H9 (cell line): ENCODE measurements around the gene DYNC2LI1. TPM values are rescaled to one million over a fixed set of nuclear protein-coding genes. Genes with fewer than 3 reads are reported as not detected.

ENCODE experiments used
- DNase-seq: peaks from one replicate; pipeline ENCODE4 v3.0.0-alpha.2; 2017
- H2AFZ ChIP-seq: one replicate; pipeline ENCODE4 v1.6.1; 2013; ENCODE audit warnings: mild to moderate bottlenecking, low read length, control low read depth, moderate library complexity
- H2AK5ac ChIP-seq: 2 replicates; pipeline ENCODE4 v1.6.1; 2013; ENCODE audit warnings: low read length, control low read depth, mixed read lengths; ENCODE audit not compliant: insufficient read length
- H2BK120ac ChIP-seq: one replicate; pipeline ENCODE4 v1.6.1; 2013; ENCODE audit warnings: low read depth, mild to moderate bottlenecking, low read length, control low read depth, inconsistent platforms; ENCODE audit not compliant: poor library complexity, severe bottlenecking
- H2BK12ac ChIP-seq: 2 replicates; pipeline ENCODE4 v1.6.1; 2013; ENCODE audit warnings: low read length, control low read depth, mixed read lengths, low read depth; ENCODE audit not compliant: insufficient read length
- H2BK15ac ChIP-seq: 2 replicates; pipeline ENCODE4 v1.6.1; 2013; ENCODE audit warnings: low read depth, low read length, control low read depth
- H2BK20ac ChIP-seq: one replicate; pipeline ENCODE4 v1.6.1; 2013; ENCODE audit warnings: low read depth, mild to moderate bottlenecking, low read length, control low read depth, inconsistent platforms; ENCODE audit not compliant: poor library complexity, severe bottlenecking
- H2BK5ac ChIP-seq: 2 replicates; pipeline ENCODE4 v1.6.1; 2013; ENCODE audit warnings: low read length, control low read depth, mixed read lengths; ENCODE audit not compliant: insufficient read length
- H3K14ac ChIP-seq: 2 replicates; pipeline ENCODE4 v1.6.1; 2013; ENCODE audit warnings: low read length, control low read depth; ENCODE audit not compliant: insufficient read depth
- H3K18ac ChIP-seq: 2 replicates; pipeline ENCODE4 v1.6.1; 2013; ENCODE audit warnings: low read depth, mild to moderate bottlenecking, mixed read lengths, low read length, control low read depth; ENCODE audit not compliant: insufficient read length
- H3K23ac ChIP-seq: 2 replicates; pipeline ENCODE4 v1.6.1; 2013; ENCODE audit warnings: low read length, control low read depth, mixed read lengths, low read depth; ENCODE audit not compliant: insufficient read length
- H3K23me2 ChIP-seq: 2 replicates; pipeline ENCODE4 v1.6.1; 2013; ENCODE audit warnings: low read depth, mild to moderate bottlenecking, mixed read lengths, low read length, control low read depth; ENCODE audit not compliant: insufficient read length, poor library complexity, severe bottlenecking
- H3K27ac ChIP-seq: 2 replicates; pipeline ENCODE4 v1.5.1; 2013; ENCODE audit warnings: low read length, control low read depth, mixed read lengths, low read depth; ENCODE audit not compliant: insufficient read length
- H3K27me3 ChIP-seq: 2 replicates; pipeline ENCODE4 v1.6.1; 2013; ENCODE audit warnings: low read length, control low read depth, inconsistent platforms; ENCODE audit not compliant: insufficient read depth
- H3K4ac ChIP-seq: 2 replicates; pipeline ENCODE4 v1.6.1; 2013; ENCODE audit warnings: low read depth, mild to moderate bottlenecking, control low read depth, inconsistent platforms, low read length, moderate library complexity
- H3K4me1 ChIP-seq: 2 replicates; pipeline ENCODE4 v1.6.1; 2013; ENCODE audit warnings: low read length, control low read depth, inconsistent platforms; ENCODE audit not compliant: insufficient read depth
- H3K4me2 ChIP-seq: 2 replicates; pipeline ENCODE4 v1.6.1; 2013; ENCODE audit warnings: low read length, control low read depth, mixed read lengths; ENCODE audit not compliant: insufficient read length, insufficient read depth
- H3K56ac ChIP-seq: 2 replicates; pipeline ENCODE4 v1.6.1; 2013; ENCODE audit warnings: low read depth, mild to moderate bottlenecking, mixed read lengths, low read length, control low read depth; ENCODE audit not compliant: insufficient read length
- H3K79me1 ChIP-seq: 2 replicates; pipeline ENCODE4 v1.6.1; 2013; ENCODE audit warnings: low read depth, mild to moderate bottlenecking, moderate library complexity, low read length, control low read depth, inconsistent platforms; ENCODE audit not compliant: insufficient read depth, poor library complexity, severe bottlenecking
- H3K79me2 ChIP-seq: 2 replicates; pipeline ENCODE4 v1.6.1; 2013; ENCODE audit warnings: low read length, control low read depth, inconsistent platforms; ENCODE audit not compliant: insufficient read depth
- H3K9ac ChIP-seq: 2 replicates; pipeline ENCODE4 v1.6.1; 2013; ENCODE audit warnings: low read length, control low read depth, mixed read lengths; ENCODE audit not compliant: insufficient read length; ENCODE audit errors: extremely low read depth
- H3K9me3 ChIP-seq: one replicate; pipeline ENCODE4 v1.6.1; 2013; ENCODE audit warnings: low read depth, low read length, inconsistent platforms; ENCODE audit not compliant: control insufficient read depth
- H3T11ph ChIP-seq: one replicate; pipeline ENCODE4 v1.6.1; 2013; ENCODE audit warnings: mild to moderate bottlenecking, low read length, control low read depth, inconsistent platforms
- H4K20me1 ChIP-seq: one replicate; pipeline ENCODE4 v1.6.1; 2013; ENCODE audit not compliant: control insufficient read depth, insufficient read length, insufficient read depth
- H4K5ac ChIP-seq: 2 replicates; pipeline ENCODE4 v1.6.1; 2013; ENCODE audit warnings: low read depth, mild to moderate bottlenecking, mixed read lengths, low read length, control low read depth; ENCODE audit not compliant: insufficient read length
- H4K8ac ChIP-seq: replicated peaks from 2 replicates; pipeline ENCODE4 v1.6.1; 2013; ENCODE audit warnings: low read length, control low read depth, mixed read lengths, low read depth; ENCODE audit not compliant: insufficient read length
- H4K91ac ChIP-seq: 2 replicates; pipeline ENCODE4 v1.6.1; 2013; ENCODE audit warnings: low read depth, mild to moderate bottlenecking, moderate library complexity, mixed read lengths, low read length, control low read depth; ENCODE audit not compliant: insufficient read length
- H3K27ac Mint-ChIP-seq, 3 experiments: 2 replicates in 2 of 3; 3 replicates in 1 of 3; pipeline ENCODE4 v1.8.0; 2020 to 2021; ENCODE audit warnings: mixed read lengths in 3 of 3, mild to moderate bottlenecking in 1 of 3, moderate library complexity in 1 of 3
- H3K27me3 Mint-ChIP-seq: 2 replicates; pipeline ENCODE4 v1.8.0; 2021; ENCODE audit warnings: low read depth, mild to moderate bottlenecking, moderate library complexity, mixed read lengths
- H3K36me3 Mint-ChIP-seq, 3 experiments: 2 replicates in 2 of 3; 3 replicates in 1 of 3; pipeline ENCODE4 v1.8.0; 2020 to 2021; ENCODE audit warnings: low read depth in 3 of 3, mixed read lengths in 3 of 3; ENCODE audit not compliant: insufficient read depth in 1 of 3
- H3K4me1 Mint-ChIP-seq, 2 experiments: 2 replicates each; pipeline ENCODE4 v1.8.0; 2020; ENCODE audit warnings: mixed read lengths in 2 of 2
- H3K4me3 Mint-ChIP-seq, 2 experiments: 2 replicates in 1 of 2; 3 replicates in 1 of 2; pipeline ENCODE4 v1.8.0; 2020 to 2021; ENCODE audit warnings: mild to moderate bottlenecking in 2 of 2, mixed read lengths in 2 of 2, moderate library complexity in 1 of 2
- H3K9me3 Mint-ChIP-seq, 2 experiments: 2 replicates in 1 of 2; 3 replicates in 1 of 2; pipeline ENCODE4 v1.8.0; 2020; ENCODE audit warnings: mild to moderate bottlenecking in 2 of 2, mixed read lengths in 2 of 2, moderate library complexity in 1 of 2
- WGBS: extraction: QIAGEN DNeasy Blood & Tissue Kit; methylation state at CpG from one replicate; pipeline ENCODE4 v1.1.7; 2013; ENCODE audit warnings: missing lambda C conversion rate, low lambda C conversion rate, mixed read lengths; ENCODE audit not compliant: insufficient read length; ENCODE audit errors: extremely low coverage; 5-methylcytosine and 5-hydroxymethylcytosine counted together
- total RNA-seq: library from RNA; stranded (reverse); gene quantifications from 2 replicates; pipeline ENCODE4 v1.2.1, GENCODE V29; 2021
- TF ChIP-seq, protein P1 (sequence below): fragments of 200-600 bp; sonication (generic); conservative IDR thresholded peaks from 3 replicates; pipeline ENCODE4 v1.8.0; 2021; ENCODE audit warnings: antibody characterized with exemption, mild to moderate bottlenecking

The DYNC2LI1 gene
- total RNA-seq, 1 experiment from 2014 or later = 8.5 TPM

DNA sequence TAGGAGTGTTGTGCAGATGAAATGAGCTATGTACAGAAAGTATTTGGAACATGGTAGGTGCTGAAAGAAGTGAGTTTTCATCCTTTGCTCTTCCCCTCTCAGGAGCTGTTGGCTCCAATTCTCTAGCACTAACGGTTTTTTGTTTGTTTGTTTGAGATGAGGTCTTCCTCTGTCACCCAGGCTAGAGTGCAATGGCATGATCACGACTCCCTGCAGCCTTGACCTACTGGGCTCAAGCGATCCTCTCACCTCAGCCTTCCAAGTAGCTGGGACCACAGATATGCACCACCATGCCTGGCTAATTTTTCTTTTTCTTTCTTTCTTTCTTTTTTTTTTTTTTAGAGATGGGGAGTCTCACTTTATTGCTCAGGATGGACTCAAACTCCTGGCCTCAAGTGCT lies 52.0 kb downstream of the DYNC2LI1 start:
- no peak overlapping the region for H2BK5ac ChIP-seq
- Mint-ChIP-seq H3K4me1 (peaks cover 7 to 8% of the 10 kb centered on the region in 2 experiments), H3K27me3 (no peaks in the 10 kb centered on the region; the same call in none of the 2 replicates), H3K9me3 (no peaks in the 10 kb centered on the region), H3K4me3 (no peak overlapping the region), H3K27ac (no peak overlapping the region), H3K36me3 (no peaks in the 10 kb centered on the region)
- no peak overlapping the region for H3T11ph ChIP-seq
- WGBS = no CpG with 5 or more reads among the region's 3 CpGs
- H3K14ac ChIP-seq = no peak overlapping the region
- no peaks in the 10 kb centered on the region for H3K23me2 ChIP-seq
- H3K18ac ChIP-seq = no peak overlapping the region
- H3K4me1 ChIP-seq = no peaks in the 10 kb centered on the region
- H3K56ac ChIP-seq = no peak overlapping the region
- no peak overlapping the region for H3K9ac ChIP-seq
- no peak overlapping the region for H4K8ac ChIP-seq
- no peak overlapping the region for H3K4me2 ChIP-seq
- no peak overlapping the region for H2BK12ac ChIP-seq
- no peak overlapping the region for H3K27ac ChIP-seq
- DNase-seq = no peak
- no peaks in the 10 kb centered on the region for H3K79me1 ChIP-seq
- no peak overlapping the region for H3K4ac ChIP-seq
- H4K20me1 ChIP-seq = no peaks in the 10 kb centered on the region
- H2AK5ac ChIP-seq = no peak overlapping the region
- no peak overlapping the region for H3K23ac ChIP-seq
- H4K5ac ChIP-seq = no peak overlapping the region
- no peak overlapping the region for H2BK20ac ChIP-seq
- no peaks in the 10 kb centered on the region for H3K27me3 ChIP-seq
- H3K9me3 ChIP-seq = no peaks in the 10 kb centered on the region
- no peak overlapping the region for H4K91ac ChIP-seq
- TF ChIP-seq, protein P1, sequence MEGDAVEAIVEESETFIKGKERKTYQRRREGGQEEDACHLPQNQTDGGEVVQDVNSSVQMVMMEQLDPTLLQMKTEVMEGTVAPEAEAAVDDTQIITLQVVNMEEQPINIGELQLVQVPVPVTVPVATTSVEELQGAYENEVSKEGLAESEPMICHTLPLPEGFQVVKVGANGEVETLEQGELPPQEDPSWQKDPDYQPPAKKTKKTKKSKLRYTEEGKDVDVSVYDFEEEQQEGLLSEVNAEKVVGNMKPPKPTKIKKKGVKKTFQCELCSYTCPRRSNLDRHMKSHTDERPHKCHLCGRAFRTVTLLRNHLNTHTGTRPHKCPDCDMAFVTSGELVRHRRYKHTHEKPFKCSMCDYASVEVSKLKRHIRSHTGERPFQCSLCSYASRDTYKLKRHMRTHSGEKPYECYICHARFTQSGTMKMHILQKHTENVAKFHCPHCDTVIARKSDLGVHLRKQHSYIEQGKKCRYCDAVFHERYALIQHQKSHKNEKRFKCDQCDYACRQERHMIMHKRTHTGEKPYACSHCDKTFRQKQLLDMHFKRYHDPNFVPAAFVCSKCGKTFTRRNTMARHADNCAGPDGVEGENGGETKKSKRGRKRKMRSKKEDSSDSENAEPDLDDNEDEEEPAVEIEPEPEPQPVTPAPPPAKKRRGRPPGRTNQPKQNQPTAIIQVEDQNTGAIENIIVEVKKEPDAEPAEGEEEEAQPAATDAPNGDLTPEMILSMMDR = no peak
- no peak overlapping the region for H2BK15ac ChIP-seq
- no peak overlapping the region for H2AFZ ChIP-seq
- H3K79me2 ChIP-seq = no peaks in the 10 kb centered on the region
- H2BK120ac ChIP-seq = no peak overlapping the region
